HG03280 (cell line): ENCODE data around the gene MYF5.
"Not testable (repeated sequence)": the region's sequence is repeated elsewhere in the genome, so short reads cannot be mapped to it uniquely, and the experiment has no call there.

Experiments used
- ATAC-seq: cut with Tn5 transposase; IDR thresholded peaks from one replicate; pipeline ENCODE4 v1.9.1; 2021; ENCODE audit warnings: mild to moderate bottlenecking, moderate library complexity; ENCODE audit not compliant: unreplicated experiment

The MYF5 gene

GRCh38 chr12:80716696-80717469, at the start of gene MYF5:
MYF5 (plus strand) TSS chr12:80716912; CDS start chr12:80717064, 152 bp downstream.
- no peak for ATAC-seq

GRCh38 chr12:80670214-80670613, 46.5 kb upstream of the MYF5 start:
- no peak for ATAC-seq

- ATAC-seq, result not testable (repeated sequence)
These were observed 40.6 kb upstream of the MYF5 start for GRCh38 chr12:80676042-80676636.

GRCh38 chr12:80676856-80677255, 39.9 kb upstream of the MYF5 start:
- no peak for ATAC-seq

GRCh38 chr12:80677994-80678393, 38.7 kb upstream of the MYF5 start:
- ATAC-seq, result no peak

GRCh38 chr12:80679346-80680131, 37.2 kb upstream of the MYF5 start:
- ATAC-seq, result no peak

GRCh38 chr12:80681287-80681686, 35.4 kb upstream of the MYF5 start:
- peak; percentile 94 for ATAC-seq

- ATAC-seq, result no peak
These were observed 34.9 kb upstream of the MYF5 start for GRCh38 chr12:80681786-80682185.

GRCh38 chr12:80684077-80684495, 32.6 kb upstream of the MYF5 start:
- ATAC-seq, result no peak

- ATAC-seq, result no peak
These were observed 26.6 kb upstream of the MYF5 start for GRCh38 chr12:80690090-80690489.

GRCh38 chr12:80690513-80690912, 26.2 kb upstream of the MYF5 start:
- no peak for ATAC-seq

- ATAC-seq, result peak; percentile 64
These were observed 24.6 kb upstream of the MYF5 start for GRCh38 chr12:80692114-80692513.

- ATAC-seq, result no peak
These were observed 19.3 kb upstream of the MYF5 start for GRCh38 chr12:80697270-80697887.

GRCh38 chr12:80698256-80698655, 18.5 kb upstream of the MYF5 start:
- ATAC-seq, result no peak

GRCh38 chr12:80698847-80699542, 17.7 kb upstream of the MYF5 start:
- ATAC-seq, result no peak

- no peak for ATAC-seq
These were observed 16.4 kb upstream of the MYF5 start for GRCh38 chr12:80700327-80700726.

GRCh38 chr12:80701388-80701787, 15.3 kb upstream of the MYF5 start:
- ATAC-seq, result no peak

- peak; percentile 80 for ATAC-seq
These were observed 13.6 kb upstream of the MYF5 start for GRCh38 chr12:80702889-80703805.

- ATAC-seq, result no peak
These were observed 12.3 kb upstream of the MYF5 start for GRCh38 chr12:80704420-80704819.
